SH-SY5Y (cell line): ENCODE data around the gene IGSF3.

Experiments
- GATA2 ChIP-seq: IDR thresholded peaks from 2 replicates; pipeline ENCODE4 v1.6.1; 2011; ENCODE audit warnings: mild to moderate bottlenecking, low read depth, low read length
- GATA3 ChIP-seq: IDR thresholded peaks from 2 replicates; pipeline ENCODE4 v1.6.1; 2011; ENCODE audit warnings: low read depth, mild to moderate bottlenecking, low read length, moderate library complexity

GRCh38 chr1:116537040-116537831 lies 130.3 kb downstream of the IGSF3 start:
- no peak for TF ChIP-seq GATA2
- TF ChIP-seq GATA3: no peak
